K562 (cell line): Measurements from ENCODE around the gene ACY1. TPM values are rescaled to one million over a fixed set of nuclear protein-coding genes. Genes with fewer than 3 reads are reported as not detected.

Experiments used
- ATAC-seq: fragments of 200-7000 bp; cut with Tn5 transposase; 3 replicates; pipeline ENCODE4 v1.9.1; 2020; ENCODE audit warnings: moderate library complexity
- BruUV-seq: library from RNA; stranded (reverse); fragments of 400-500 nt; replicated peaks from 2 replicates; lab custom pipeline; 2021; lab: Mats Ljungman, UMichigan
- CTCF ChIA-PET: fragments of 300-600 bp; formaldehyde crosslinking; extraction: SDS; loops from one replicate; lab custom pipeline; 2021; ENCODE audit warnings: low intra/inter-chr PET ratio; lab: Yijun Ruan, JAX
- POLR2A ChIA-PET: fragments of 300-600, 350-650 bp; sonication (Branson Sonifier 250); formaldehyde crosslinking; extraction: SDS; loops from one replicate; lab custom pipeline; 2021; ENCODE audit warnings: antibody characterized with exemption, inconsistent platforms; lab: Yijun Ruan, JAX
- DNase-seq, 4 experiments: peaks; one replicate each; pipeline versions ENCODE4 v3.0.0 to v3.0.0-alpha.2; 2011 to 2018; ENCODE audit warnings: low spot score in 3 of 4, mixed read lengths in 3 of 4; ENCODE audit errors: extremely low read depth in 1 of 4
- FAIRE-seq: peaks from 2 replicates; lab custom pipeline; 2011; peaks lifted over from hg19 to GRCh38; lab: Jason Lieb, UNC
- H2AFZ ChIP-seq: 2 replicates; pipeline ENCODE4 v1.6.0; 2011; ENCODE audit warnings: low read depth, low read length, control low read depth, inconsistent platforms
- H3K27ac ChIP-seq: fragments of 200-600 bp; 3 replicates; pipeline ENCODE4 v1.8.0; 2011; ENCODE audit warnings: low read depth, mild to moderate bottlenecking, control low read depth, inconsistent platforms, low read length, moderate library complexity, mixed read lengths; ENCODE audit errors: extremely low read depth
- H3K27me3 ChIP-seq, 2 experiments: fragments of 300-600 bp in 1 of 2; 2 replicates in 1 of 2; 3 replicates in 1 of 2; pipeline versions ENCODE4 v1.6.0 to v1.8.0; 2011; ENCODE audit warnings: inconsistent platforms in 2 of 2, low read length in 2 of 2, mild to moderate bottlenecking in 1 of 2, mixed read lengths in 1 of 2, moderate library complexity in 1 of 2; ENCODE audit not compliant: control insufficient read depth in 2 of 2, insufficient read depth in 2 of 2
- H3K36me3 ChIP-seq: fragments of 300-600 bp; 3 replicates; pipeline ENCODE4 v1.8.0; 2011; ENCODE audit warnings: mild to moderate bottlenecking, low read length, inconsistent platforms; ENCODE audit not compliant: control insufficient read depth, insufficient read depth
- H3K4me1 ChIP-seq, 2 experiments: fragments of 200-600 bp in 1 of 2; replicated peaks in 1 of 2; 2 replicates in 1 of 2; 3 replicates in 1 of 2; pipeline versions ENCODE4 v1.5.1 to v1.8.0; 2011; ENCODE audit warnings: inconsistent platforms in 2 of 2, low read length in 2 of 2, mild to moderate bottlenecking in 1 of 2, mixed read lengths in 1 of 2, moderate library complexity in 1 of 2; ENCODE audit not compliant: control insufficient read depth in 2 of 2, insufficient read depth in 2 of 2
- H3K4me2 ChIP-seq: 2 replicates; pipeline ENCODE4 v1.6.1; 2011; ENCODE audit warnings: low read length, control low read depth, inconsistent platforms, mixed read lengths; ENCODE audit not compliant: insufficient read depth
- H3K4me3 ChIP-seq: fragments of 200-600 bp; sonication (generic), shearing (Covaris generic); 2 replicates; pipeline ENCODE4 v1.5.1; 2016; ENCODE audit warnings: control low read depth, inconsistent platforms
- H3K79me2 ChIP-seq: fragments of 200-600 bp; 3 replicates; pipeline ENCODE4 v1.8.0; 2011; ENCODE audit warnings: low read length, inconsistent platforms; ENCODE audit not compliant: control insufficient read depth, insufficient read depth
- H3K9ac ChIP-seq, 2 experiments: 2 replicates each; pipeline versions ENCODE4 v1.6.0 to v1.6.1; 2011; ENCODE audit warnings: low read depth in 2 of 2, low read length in 2 of 2, control low read depth in 1 of 2, inconsistent platforms in 1 of 2, mild to moderate bottlenecking in 1 of 2, mixed read lengths in 1 of 2; ENCODE audit not compliant: insufficient read depth in 1 of 2
- H3K9me1 ChIP-seq: one replicate; pipeline ENCODE4 v1.6.0; 2011; ENCODE audit warnings: inconsistent platforms, mild to moderate bottlenecking, low read length, moderate library complexity; ENCODE audit not compliant: control insufficient read depth, insufficient read depth
- H3K9me3 ChIP-seq: replicated peaks from 2 replicates; pipeline ENCODE4 v1.5.1; 2011; ENCODE audit warnings: low read depth, low read length, inconsistent platforms; ENCODE audit not compliant: control insufficient read depth, insufficient read depth
- H4K20me1 ChIP-seq: replicated peaks from 2 replicates; pipeline ENCODE4 v1.6.1; 2011; ENCODE audit warnings: low read length, inconsistent platforms, mixed read lengths; ENCODE audit not compliant: control insufficient read depth, insufficient read depth
- CBX1 ChIP-seq: sonication (generic); IDR thresholded peaks from 2 replicates; pipeline ENCODE4 v1.6.1; 2016; ENCODE audit warnings: antibody characterized with exemption, low read depth, mild to moderate bottlenecking
- ETV5 ChIP-seq: sonication (generic); formaldehyde crosslinking; IDR thresholded peaks from 2 replicates; pipeline ENCODE4 v1.4.0; 2020; ENCODE audit warnings: low read depth, mild to moderate bottlenecking, missing genetic modification reagents
- FOXO4 ChIP-seq: fragments of 450-650 bp; formaldehyde crosslinking; IDR thresholded peaks from 2 replicates; pipeline ENCODE4 v1.4.0; 2020; ENCODE audit warnings: mild to moderate bottlenecking, moderate library complexity
- MAFG ChIP-seq: fragments of 450-650 bp; conservative IDR thresholded peaks from 2 replicates; pipeline ENCODE4 v1.6.1; 2016; ENCODE audit warnings: missing genetic modification characterization, missing compliant biosample characterization
- MBD2 ChIP-seq: sonication (generic); IDR thresholded peaks from 2 replicates; pipeline ENCODE4 v1.6.1; 2016; ENCODE audit warnings: low read depth, borderline replicate concordance
- MITF ChIP-seq: IDR thresholded peaks from 2 replicates; pipeline ENCODE4 v1.6.1; 2014; ENCODE audit warnings: antibody characterized with exemption
- RAD51 ChIP-seq: fragments of 450-650 bp; IDR thresholded peaks from 2 replicates; pipeline ENCODE4 v1.7.1; 2016; ENCODE audit warnings: low read depth, mild to moderate bottlenecking, borderline replicate concordance
- SIX5 ChIP-seq, 2 experiments: IDR thresholded peaks; 2 replicates each; pipeline ENCODE4 v1.6.1; 2011; ENCODE audit warnings: low read length in 2 of 2, borderline replicate concordance in 1 of 2, low read depth in 1 of 2, mild to moderate bottlenecking in 1 of 2, moderate library complexity in 1 of 2; ENCODE audit not compliant: insufficient read depth in 1 of 2
- TARDBP ChIP-seq: fragments of 450-650 bp; IDR thresholded peaks from 2 replicates; pipeline ENCODE4 v1.6.1; 2016
- YY1 ChIP-seq, 3 experiments: IDR thresholded peaks; 2 replicates each; pipeline ENCODE4 v1.6.1; 2011; ENCODE audit warnings: low read length in 2 of 3, mild to moderate bottlenecking in 2 of 3, moderate library complexity in 2 of 3, borderline replicate concordance in 1 of 3, control low read depth in 1 of 3, low read depth in 1 of 3; ENCODE audit not compliant: insufficient read depth in 3 of 3, insufficient replicate concordance in 2 of 3, control insufficient read depth in 1 of 3, insufficient read length in 1 of 3; ENCODE audit errors: extremely low read depth in 1 of 3
- ZBTB17 ChIP-seq: fragments of 450-650 bp; formaldehyde crosslinking; IDR thresholded peaks from 2 replicates; pipeline ENCODE4 v1.4.0; 2020; ENCODE audit warnings: mild to moderate bottlenecking
- ZC3H8 ChIP-seq: fragments of 450-650 bp; IDR thresholded peaks from 2 replicates; pipeline ENCODE4 v1.6.1; 2017
- WGBS: fragments of 100-300 bp; shearing (Covaris generic); methylation state at CpG from one replicate; pipeline ENCODE4 v1.1.6; 2016; ENCODE audit warnings: low coverage, mixed read lengths; ENCODE audit not compliant: insufficient coverage; ENCODE audit errors: missing lambda C conversion rate; 5-methylcytosine and 5-hydroxymethylcytosine counted together
- in situ Hi-C: fragments of 300-500 bp; cut with MboI; formaldehyde crosslinking; loops from 4 replicates; pipeline ENCODE4 v1.15.0; 2018; ENCODE audit warnings: inconsistent platforms, mixed read lengths
- intact Hi-C: fragments of 100-400 bp; cut with micrococcal nuclease; formaldehyde crosslinking; loops from 2 replicates; pipeline ENCODE4 v1.14.2; 2022
- polyA plus RNA-seq, 8 experiments: library from polyadenylated mRNA; depleted of rRNA in 4 of 8; stranded (reverse) in 5 of 8; unstranded in 3 of 8; fragments of >200 nt; fragmentation: Nextera tagmentation in 2 of 8; fragmentation: Illumina TruSeq in 1 of 8; extraction: Ambion mirVana in 2 of 8; extraction: Trizol in 1 of 8; gene quantifications; 2 replicates each; pipeline versions ENCODE4 v1.2.1 to v1.2.3, GENCODE V29; 2011 to 2014; ENCODE audit warnings: inconsistent platforms in 1 of 8, missing spikeins in 1 of 8
- total RNA-seq, 7 experiments: library from RNA; depleted of rRNA in 6 of 7; stranded (reverse); fragments of >200 nt in 6 of 7; fragmentation: Illumina TruSeq in 2 of 7; extraction: Trizol in 2 of 7; gene quantifications; 2 replicates each; pipeline versions ENCODE4 v1.2.1 to v1.2.3, GENCODE V29; 2011 to 2021; ENCODE audit warnings: low replicate concordance in 1 of 7
- TF ChIP-seq, protein P1 (sequence below): fragments of 250-450 bp; sonication (Bioruptor Pico); IDR thresholded peaks from 2 replicates; pipeline ENCODE4 v1.4.0; 2020; ENCODE audit warnings: mild to moderate bottlenecking

ACY1 gene
- total and polyA plus RNA-seq, 9 of the 15 experiments (the other 6 are each of a cell fraction or from before 2014, with no cell fraction given) = 70.7 to 195 (median 123) TPM

GRCh38 chr3:52020796-52021195 is 37.5 kb downstream of the ACY1 start:
- no TSS peak for BruUV-seq
- Histone ChIP-seq H3K36me3 (no peaks in the 10 kb centered on the region), H2AFZ (no peak overlapping the region), H3K9me3 (no peaks in the 10 kb centered on the region), H3K4me1 (peaks cover 25 to 33% of the 10 kb centered on the region in 2 experiments), H3K27ac (no peak overlapping the region), H3K9ac (no peak overlapping the region), H4K20me1 (no peaks in the 10 kb centered on the region), H3K4me2 (no peak overlapping the region), H3K79me2 (no peaks in the 10 kb centered on the region), H3K4me3 (no peak overlapping the region), H3K27me3 (no peaks in the 10 kb centered on the region), H3K9me1 (no peaks in the 10 kb centered on the region)
- intact Hi-C loops (no loop called here), in situ Hi-C loops (loop anchor here (25.0 kb wide), 1 partner anchor 367 kb away; no protein-coding TSS in a partner anchor)
- no peak for DNase-seq
- 72% methylated on average over 4 of the region's 7 CpGs for WGBS
- ChIA-PET POLR2A (no interaction called here), CTCF (no interaction called here)
- TF ChIP-seq ETV5 = no peak
- TF ChIP-seq TARDBP = no peak
- no peak for TF ChIP-seq CBX1
- TF ChIP-seq RAD51 = no peak
- TF ChIP-seq ZC3H8 = no peak
- TF ChIP-seq, protein P1, sequence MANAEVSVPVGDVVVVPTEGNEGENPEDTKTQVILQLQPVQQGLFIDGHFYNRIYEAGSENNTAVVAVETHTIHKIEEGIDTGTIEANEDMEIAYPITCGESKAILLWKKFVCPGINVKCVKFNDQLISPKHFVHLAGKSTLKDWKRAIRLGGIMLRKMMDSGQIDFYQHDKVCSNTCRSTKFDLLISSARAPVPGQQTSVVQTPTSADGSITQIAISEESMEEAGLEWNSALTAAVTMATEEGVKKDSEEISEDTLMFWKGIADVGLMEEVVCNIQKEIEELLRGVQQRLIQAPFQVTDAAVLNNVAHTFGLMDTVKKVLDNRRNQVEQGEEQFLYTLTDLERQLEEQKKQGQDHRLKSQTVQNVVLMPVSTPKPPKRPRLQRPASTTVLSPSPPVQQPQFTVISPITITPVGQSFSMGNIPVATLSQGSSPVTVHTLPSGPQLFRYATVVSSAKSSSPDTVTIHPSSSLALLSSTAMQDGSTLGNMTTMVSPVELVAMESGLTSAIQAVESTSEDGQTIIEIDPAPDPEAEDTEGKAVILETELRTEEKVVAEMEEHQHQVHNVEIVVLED (CRISPR knock-in tag) = no peak
- no peak for TF ChIP-seq SIX5 (IDR thresholded peaks at IDR 0.05; ENCODE audit: borderline replicate concordance in 1 of 2, insufficient read depth in 1 of 2, low read depth in 1 of 2, low read length in 2 of 2)
- TF ChIP-seq MBD2 = no peak
- TF ChIP-seq YY1 (IDR thresholded peaks at IDR 0.05; ENCODE audit: borderline replicate concordance in 1 of 3, control insufficient read depth in 1 of 3, extremely low read depth in 1 of 3, insufficient read depth in 3 of 3, insufficient read length in 1 of 3, insufficient replicate concordance in 2 of 3, low read depth in 1 of 3, low read length in 2 of 3) = no peak
- no peak for TF ChIP-seq ZBTB17
- TF ChIP-seq MITF = no peak
- no peak for TF ChIP-seq MAFG (tag)
- TF ChIP-seq FOXO4 (CRISPR knock-in tag) = no peak
- FAIRE-seq = no peak
- no peak for ATAC-seq
